GM18861 (cell line): Measurements from ENCODE around the gene SLC15A5.

Experiments used
- ATAC-seq: cut with Tn5 transposase; IDR thresholded peaks from one replicate; pipeline ENCODE4 v1.9.1; 2021; ENCODE audit not compliant: unreplicated experiment

SLC15A5 gene, protein sequence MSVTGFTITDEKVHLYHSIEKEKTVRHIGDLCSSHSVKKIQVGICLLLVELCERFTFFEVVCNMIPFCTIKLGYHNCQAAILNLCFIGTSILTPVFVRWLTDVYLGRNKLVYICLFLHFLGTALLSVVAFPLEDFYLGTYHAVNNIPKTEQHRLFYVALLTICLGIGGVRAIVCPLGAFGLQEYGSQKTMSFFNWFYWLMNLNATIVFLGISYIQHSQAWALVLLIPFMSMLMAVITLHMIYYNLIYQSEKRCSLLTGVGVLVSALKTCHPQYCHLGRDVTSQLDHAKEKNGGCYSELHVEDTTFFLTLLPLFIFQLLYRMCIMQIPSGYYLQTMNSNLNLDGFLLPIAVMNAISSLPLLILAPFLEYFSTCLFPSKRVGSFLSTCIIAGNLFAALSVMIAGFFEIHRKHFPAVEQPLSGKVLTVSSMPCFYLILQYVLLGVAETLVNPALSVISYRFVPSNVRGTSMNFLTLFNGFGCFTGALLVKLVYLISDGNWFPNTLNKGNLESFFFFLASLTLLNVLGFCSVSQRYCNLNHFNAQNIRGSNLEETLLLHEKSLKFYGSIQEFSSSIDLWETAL

DNA sequence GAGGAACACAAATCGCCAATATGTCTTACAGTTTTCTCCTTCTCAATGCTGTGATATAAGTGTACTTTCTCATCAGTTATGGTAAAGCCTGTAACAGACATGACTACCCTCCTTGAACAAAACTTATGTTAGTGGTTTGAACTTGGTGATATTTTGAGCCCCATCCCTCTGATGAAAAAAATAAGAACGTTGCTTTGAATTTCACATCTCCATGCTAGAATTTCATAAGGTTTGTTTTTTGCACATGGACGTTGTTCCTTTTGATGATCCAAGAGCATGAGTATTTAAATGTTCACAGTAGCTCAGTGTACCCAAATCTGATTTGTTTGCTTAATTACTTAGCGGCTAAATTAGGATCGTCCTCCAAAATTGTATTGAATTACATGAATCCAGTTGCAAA, at the start of gene SLC15A5:
Gene SLC15A5, minus strand, starts transcription at position 101 of the 400 bp plus-strand sequence. Its CDS starts 0 bp downstream, at position 101.
- ATAC-seq, result no peak

DNA sequence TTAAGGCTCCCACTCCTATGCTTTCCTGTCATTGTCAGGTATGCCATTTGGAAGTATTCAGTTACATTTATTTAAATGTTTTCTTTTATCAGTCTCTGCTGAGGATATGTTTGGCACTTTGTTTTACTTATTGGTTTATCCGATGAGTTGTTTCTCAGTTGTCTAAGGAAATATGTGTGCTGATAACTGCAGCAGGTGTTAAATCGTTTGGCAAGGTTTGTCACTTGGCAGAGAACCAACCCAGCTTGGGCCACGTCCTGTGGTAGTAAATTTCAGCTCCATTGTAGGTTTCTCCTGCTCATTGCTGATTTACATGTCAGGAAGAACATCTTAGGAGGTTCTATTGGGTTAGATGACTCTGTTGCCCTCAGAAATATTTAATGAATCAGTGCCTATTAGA, 47.9 kb upstream of the SLC15A5 start:
- no peak for ATAC-seq

DNA sequence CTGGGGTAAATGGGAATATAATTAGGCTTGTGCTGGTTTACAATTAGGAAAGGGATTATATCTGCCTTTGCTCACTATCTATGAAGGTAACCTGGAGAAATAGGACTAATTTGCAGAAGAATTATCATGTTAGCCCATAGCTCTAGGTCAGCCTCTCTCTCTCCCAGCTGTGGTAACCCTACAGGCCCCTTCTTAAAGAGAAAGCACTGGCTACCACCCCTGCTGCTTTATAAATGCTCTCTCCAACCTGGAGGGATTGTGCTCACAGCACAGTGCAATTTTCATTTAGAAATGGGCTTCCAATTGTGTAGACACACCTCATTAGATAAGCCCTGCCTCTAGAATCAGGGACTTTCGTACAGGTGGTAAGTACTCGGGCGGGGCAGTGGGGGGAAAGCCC, 47.3 kb upstream of the SLC15A5 start:
- no peak for ATAC-seq

DNA sequence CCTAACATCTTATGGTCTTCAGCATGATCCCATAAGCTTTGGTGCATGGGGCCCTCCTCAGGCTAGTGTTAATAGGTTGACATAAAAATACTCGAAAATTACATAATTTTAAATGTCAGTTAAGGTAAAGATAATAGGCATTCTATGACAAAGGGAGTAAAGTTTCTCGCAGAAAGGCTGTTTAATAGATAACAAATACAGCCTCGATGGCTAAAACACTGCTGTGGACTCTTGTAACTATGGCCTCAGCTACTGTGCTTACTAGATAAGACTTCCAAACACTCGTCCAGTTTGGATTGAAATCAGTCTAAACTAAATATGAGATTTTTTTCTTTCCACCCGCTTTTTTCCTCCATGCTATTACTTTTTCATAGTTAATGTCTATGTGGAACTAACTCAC, 46.8 kb upstream of the SLC15A5 start:
- no peak for ATAC-seq

DNA sequence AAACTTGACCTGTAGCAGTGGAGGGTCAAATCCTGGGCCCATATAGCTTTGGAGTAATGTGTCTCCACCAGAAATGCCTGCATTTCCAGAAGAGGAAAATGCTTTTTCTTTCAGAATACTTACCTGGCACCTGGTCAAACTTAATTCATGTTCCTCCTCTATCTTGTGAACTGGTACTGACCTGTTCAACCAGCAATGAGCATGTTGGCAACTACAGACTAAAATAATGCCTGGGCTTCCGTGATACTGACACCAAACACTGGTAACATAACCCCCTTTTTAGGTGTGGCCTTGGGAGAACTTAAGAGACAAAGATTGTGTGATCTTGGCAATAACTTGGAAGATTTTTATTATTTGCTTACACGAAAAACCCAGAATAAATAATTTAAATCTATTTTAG, 46.2 kb upstream of the SLC15A5 start:
- no peak for ATAC-seq

DNA sequence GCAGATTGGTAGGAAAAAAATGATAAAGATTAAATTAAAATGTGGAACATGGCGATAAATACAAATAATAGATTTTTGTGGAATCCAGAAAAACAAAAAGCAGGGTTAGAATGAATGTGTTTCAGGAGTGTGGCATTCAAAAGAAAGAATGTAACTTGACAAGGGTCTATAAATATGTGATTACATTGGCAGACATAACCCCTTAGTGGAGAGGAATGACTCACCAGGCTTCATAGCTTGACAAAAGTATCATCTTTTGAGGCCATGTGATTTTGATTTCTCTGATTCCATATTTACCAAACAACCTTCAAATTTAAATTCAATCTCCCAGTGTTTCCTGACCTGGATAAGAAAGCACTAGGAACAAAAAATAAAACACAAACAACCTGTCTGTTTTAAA, 45.5 kb upstream of the SLC15A5 start:
- ATAC-seq, result no peak

DNA sequence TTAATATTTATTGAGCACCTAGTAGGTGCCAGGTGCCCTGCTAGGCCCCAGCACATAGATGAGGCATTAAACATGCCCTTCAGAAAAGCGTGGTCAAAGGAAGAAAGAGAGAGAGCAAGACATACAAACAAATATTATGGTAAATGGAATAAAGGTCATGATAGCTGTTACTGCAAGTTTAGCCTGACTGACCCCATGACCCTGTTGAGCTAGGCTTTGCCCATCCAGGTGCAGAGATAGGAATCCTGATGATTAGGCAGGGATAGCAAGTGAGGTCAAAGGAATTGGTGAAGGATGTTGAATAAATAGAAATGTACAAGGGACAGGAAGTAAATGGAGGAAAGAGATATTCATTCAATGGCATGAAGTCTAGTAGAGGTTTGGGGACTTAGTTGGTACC, 33.4 kb upstream of the SLC15A5 start:
- no peak for ATAC-seq

DNA sequence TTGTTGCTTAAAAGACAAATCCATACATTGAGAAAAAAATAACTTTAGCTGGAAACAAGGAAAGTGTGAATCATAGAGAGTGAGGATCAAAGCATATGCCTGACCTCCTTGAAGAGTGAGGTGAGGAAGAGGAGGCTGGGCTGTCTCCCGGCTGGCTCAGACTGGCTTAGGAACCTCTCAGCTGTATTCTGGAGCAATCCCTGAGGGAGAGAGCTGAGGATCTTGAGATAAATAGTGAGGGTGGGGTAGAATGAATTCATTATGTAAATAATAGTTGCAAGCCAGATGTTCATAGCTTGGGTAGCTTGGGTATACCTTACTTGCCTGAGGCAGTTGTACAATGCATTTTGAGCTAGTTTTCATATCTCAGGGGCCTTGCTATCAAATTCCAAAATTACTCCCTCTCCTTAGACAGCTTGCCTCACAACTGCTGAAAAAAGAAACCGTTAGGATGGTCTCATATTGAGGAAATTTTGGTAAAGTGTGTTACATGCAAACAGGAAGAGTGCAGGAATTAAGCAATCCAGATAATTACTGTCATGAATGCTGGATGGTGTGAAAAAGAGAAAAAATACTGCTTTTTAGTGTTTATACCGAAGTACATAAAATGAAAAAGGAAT, 30.5 kb upstream of the SLC15A5 start:
- ATAC-seq, result no peak

DNA sequence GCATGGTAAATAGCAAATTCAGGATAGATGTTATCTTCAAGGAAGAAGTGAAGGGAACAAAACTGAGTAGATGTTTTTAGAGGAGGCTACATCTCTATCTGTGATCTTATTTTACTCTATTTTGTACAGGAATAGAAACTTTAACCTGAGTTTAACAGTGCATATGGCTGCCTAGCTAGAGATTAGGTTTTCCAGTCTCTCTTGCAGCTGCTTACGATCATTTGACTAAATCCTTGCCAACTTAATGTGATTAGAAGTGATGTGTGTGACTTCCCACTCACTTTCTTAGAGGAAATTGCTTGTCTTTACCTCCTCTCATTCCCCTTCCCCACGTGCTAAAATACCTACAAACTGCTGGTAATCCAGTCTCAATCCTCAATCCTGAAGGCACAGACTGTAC, 26.5 kb upstream of the SLC15A5 start:
- ATAC-seq, result no peak

DNA sequence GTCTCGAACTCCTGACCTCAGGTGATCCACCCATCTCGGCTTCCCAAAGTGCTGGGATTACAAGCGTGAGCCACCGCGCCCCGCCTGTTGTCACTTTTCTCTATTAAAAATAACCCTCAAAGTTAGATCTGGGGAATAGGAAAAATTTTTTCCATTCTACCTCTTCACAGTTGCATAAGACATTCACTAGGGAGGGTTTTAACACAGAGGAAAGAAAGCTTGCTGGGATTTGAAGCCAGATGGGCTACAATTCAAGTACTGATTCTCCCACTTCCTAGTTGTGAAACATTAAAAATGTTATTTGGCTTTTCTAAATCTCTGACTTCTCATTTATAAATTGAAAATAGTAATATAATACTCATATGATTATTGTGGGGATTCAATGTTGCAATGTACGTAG, 23.3 kb upstream of the SLC15A5 start:
- no peak for ATAC-seq

DNA sequence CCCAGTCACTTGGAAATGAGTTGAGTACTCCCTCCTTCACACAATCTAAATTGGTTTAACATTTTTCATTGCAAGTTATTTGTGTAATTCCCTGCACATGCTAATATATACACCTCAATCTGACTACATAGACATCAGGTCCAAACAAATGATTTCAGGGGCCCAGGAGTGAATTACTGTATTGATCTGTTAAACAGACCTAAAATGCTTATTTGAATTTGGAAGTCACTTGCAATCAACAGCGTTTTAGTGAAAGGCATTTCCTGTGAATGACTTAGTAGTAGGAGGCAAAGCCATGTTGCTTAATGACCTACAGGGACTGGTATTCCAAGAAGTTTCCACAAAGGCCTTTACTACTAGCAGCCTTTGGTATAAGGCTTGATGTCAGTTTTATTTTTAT, 22.6 kb upstream of the SLC15A5 start:
- ATAC-seq, result no peak

DNA sequence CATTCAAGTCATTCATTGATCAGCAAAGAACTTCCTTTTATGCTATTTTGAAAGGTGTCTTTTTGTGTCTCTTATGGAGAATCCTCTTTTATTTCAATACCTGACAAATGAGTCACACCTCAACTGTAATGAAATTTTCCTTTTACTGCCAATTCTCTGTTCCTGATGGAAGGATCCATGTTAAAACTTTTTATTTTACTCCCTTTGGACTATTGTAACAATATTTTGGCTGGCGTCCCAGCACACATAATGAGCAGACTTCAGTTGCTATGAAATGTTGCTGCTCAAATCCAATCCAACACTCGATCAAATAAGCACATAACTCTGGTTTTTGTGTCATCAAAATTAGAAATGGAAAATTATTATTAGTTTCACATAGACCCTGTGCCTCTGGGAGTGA, 21.9 kb upstream of the SLC15A5 start:
- ATAC-seq, result no peak

DNA sequence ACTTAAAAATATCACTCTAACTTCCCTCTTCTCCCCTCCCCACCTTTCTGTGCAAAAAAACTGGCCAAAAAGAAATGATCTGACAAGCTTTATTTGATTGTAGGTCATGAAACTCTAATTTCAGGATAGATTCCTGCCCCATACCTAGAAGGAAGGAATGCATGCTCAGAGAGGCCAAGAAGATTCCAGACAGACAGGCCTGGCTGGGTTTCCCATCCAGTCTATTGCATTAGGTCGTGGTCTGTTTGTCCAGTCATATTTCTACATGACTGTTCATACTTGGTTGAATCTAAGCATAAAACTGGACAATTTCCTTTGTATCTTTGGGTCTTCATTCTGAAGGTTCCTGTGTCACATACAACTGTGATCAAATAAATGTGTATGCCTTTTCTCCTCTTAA, 20.0 kb upstream of the SLC15A5 start:
- no peak for ATAC-seq

DNA sequence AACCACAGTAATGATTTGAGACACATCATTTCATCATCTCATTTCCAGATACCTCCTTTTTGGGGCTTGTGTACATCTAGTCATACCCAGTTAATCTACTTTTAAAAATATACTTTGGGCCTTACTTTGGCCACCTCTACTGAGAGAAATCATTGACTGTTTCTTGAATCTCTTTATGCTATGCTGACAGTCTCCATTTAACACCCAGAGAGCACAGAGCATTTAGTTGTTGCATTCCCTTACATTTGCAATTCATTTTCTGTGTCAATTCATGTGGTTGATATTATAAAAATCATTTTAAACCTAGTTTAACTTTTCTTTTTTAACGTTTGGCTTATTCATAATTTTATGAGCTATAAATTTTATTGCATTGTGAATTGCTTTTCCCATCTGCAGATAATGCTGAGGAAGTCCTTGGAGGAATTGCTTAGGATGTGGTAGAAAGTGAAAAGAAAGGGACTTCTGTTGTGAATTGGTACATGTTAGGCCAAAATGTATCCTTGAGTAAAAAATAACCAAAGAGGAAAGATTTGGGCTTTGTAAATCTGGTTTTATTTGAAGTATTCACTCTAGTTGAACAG, 17.0 kb upstream of the SLC15A5 start:
- ATAC-seq, result no peak

DNA sequence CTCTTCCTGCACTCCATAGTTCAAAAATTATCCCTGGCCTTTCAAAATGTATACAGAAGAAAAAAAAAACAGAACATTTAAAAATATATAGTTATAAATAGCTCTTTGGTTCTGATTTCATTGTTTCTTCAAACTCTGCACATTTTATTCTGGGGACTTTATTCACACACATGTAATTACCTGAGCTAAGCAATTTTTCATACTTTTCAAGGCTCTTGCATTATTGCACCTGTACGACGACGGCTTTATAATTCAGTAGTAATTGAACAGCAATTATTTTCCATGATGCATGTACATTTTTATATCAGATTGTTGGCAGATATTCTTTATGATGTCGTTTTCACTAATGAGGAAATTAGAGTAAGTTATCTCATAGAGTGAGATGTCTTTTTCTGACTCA, 13.5 kb upstream of the SLC15A5 start:
- no peak for ATAC-seq

DNA sequence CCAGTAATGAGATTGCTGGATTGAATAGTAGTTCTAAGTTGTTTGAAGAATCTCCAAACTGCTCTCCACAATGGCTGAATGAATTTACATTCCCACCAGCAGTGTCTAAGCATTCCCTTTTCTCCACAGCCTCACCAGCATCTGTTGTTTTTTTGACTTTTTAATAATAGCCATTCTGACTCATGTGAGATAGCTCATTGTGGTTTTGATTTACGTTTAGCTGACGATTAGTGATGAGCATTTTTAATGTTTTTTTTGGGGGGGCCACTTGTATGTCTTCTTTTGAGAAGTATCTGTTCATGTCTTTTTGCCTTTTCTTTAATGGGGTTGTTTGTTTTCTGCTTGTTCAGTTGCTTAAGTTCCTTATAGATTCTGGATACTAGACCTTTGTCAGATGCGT, 8.1 kb upstream of the SLC15A5 start:
- ATAC-seq, result no peak

DNA sequence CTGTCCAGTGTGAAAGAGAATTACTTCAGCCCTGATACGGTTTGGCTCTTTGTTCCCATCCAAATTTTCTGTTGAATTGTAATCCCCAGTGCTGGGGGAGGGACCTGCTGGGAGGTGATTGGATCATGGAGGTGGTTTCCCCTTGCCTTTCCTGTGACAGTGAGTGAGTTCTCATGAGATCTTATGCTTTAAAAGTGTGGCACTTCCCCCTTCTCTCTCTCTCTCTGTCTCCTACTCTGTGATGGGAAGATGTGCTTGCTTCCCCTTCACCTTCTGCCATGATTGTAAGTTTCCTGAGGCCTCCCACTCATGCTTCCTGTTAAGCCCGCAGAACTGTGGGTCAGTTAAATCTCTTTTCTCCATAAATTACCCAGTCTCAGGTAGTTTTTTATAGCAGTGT, 5.5 kb upstream of the SLC15A5 start:
- no peak for ATAC-seq

DNA sequence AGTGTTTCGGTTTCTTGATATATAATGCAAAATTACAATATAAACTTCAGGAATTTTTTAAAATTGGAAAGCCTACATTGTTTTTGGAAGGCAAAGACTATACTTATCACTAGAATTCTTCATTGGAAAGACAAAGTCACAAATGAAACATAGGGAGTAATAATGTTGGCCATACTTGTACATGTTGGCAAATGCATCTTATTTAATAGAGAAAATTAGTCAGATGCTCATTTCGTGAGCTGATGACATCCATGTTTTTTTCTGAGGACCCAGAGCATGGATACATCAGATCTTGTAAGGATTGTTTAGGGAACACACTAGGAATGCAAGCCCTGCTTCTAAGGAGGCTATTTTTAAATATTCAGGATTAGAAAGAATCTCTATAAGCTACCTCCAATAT, 4.6 kb upstream of the SLC15A5 start:
- ATAC-seq, result no peak

DNA sequence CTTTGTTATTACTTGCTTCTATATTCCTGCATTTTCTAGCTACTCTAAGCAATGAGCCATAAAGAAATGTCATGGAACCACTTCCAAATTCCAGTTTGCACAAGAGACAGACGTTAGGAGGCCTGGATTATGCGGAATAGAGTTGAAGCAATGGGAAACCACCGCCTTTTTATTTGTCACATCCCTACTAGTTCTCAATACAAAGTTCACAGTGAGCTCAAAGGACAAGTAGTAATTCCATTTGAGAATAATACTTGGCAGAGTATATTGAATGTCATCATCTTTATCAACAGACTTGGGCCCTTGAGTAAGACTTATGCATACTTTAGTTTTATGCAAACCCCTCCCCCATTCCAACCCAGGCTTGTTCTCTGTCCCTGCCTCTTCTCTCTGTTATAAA, 3.7 kb upstream of the SLC15A5 start:
- no peak for ATAC-seq

DNA sequence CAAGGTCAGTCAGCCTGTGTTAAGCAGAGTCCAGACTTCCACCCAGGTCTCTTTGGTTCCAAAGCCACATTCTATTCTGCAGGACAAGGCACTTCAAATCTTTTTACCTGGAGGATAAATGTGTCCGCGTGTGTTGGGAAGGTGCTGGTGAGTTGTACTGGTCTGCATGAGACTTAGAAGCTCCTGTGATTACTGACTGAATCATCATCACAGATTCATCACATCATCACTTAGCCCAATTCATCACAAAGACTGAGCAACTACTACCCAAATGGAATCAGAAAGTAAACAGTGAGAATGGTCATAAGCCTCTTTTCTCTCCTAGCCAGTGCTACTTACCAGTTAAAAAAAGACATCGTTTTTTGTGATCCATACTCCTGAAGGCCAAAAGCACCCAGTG, 5.3 kb downstream of the SLC15A5 start:
- ATAC-seq, result no peak

DNA sequence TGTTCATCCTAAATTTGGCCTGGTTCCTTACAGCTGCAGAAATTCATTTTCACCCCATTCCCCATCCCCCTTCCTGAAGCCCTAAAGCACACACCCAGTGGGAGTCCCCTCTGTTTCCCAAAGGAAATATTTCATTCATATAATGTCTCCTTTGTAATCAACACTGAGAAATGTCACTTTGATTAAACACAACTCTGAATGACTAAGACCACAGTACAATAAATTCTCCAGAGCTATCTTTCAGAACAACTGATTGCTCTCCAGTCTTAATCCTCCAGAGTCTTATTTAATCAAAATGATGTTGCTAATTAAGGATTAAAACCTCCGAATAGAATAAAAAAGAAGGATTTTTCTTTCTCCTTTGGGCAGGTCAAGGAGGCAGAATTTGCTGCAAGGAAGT, 6.4 kb downstream of the SLC15A5 start:
- no peak for ATAC-seq

DNA sequence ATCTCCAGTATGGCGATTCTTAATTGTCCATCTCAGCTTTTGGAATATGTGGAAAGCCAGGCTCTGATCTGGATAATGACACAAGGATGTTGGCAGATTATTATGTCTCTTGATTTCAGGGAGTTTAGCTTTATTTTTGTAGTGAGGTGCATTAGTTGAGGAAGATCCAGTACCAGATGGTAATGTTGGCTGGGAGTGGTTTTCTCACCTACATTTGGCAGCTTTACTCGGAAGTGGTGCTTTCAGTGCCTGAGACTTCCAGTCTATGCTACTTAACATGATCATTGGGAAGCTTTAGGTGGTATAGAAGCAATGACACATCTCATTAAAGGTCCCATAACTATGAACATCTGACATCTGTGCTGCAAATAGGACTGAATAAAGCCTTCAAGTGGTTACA, 7.5 kb downstream of the SLC15A5 start:
- no peak for ATAC-seq
